ENCODE data around the gene PAX5. TPM values are rescaled to one million over a fixed set of nuclear protein-coding genes. Genes with fewer than 3 reads are reported as not detected.

The PAX5 gene
- polyA plus RNA-seq, 3 donors = 0.03 to 0.15 TPM; not detected in 1

DNA sequence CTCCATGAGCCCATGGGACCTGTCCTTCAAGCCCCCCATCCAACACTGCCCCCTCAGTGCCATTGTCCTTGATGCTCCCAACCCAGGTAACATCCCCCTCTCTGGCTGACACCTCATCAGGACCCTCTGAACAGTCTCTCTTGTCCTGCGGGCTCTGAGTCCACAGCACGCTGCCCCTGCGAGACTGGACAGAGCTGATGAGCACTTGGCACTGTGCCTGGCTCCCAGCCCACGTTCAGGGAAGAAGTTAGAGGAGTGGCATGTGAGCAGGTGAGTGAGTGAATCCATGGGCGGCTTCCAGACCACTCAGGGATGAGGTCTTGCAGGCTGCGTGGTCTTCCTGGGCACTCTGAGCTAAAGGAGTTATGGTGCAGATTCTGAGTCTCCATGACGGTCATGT is 70.7 kb downstream of the PAX5 start:
- Histone ChIP-seq H2AFZ (ENCODE audit: insufficient read depth, low read depth, low read length, poor library complexity, severe bottlenecking) (no peak overlapping the region), H3K27ac (ENCODE audit: low read depth in 1 of 2, low read length in 2 of 2) (no peak overlapping the region), H3K9me3 (replicated peaks in 1 of 2; ENCODE audit: control insufficient read depth in 1 of 2, insufficient read depth in 1 of 2, low read length in 2 of 2) (no peaks in the 10 kb centered on the region), H3K4me1 (ENCODE audit: control insufficient read depth in 1 of 2, insufficient read depth in 2 of 2, low read length in 2 of 2) (no peaks in the 10 kb centered on the region), H3K4me3 (replicated peaks in 1 of 3; ENCODE audit: low read depth in 2 of 3, low read length in 3 of 3) (no peak overlapping the region), H4K20me1 (ENCODE audit: insufficient read depth, low read length) (no peaks in the 10 kb centered on the region), H3K79me2 (ENCODE audit: insufficient read depth, low read length) (no peaks in the 10 kb centered on the region), H3K9ac (ENCODE audit: insufficient read depth, low read length, poor library complexity, severe bottlenecking) (no peak overlapping the region), H3K36me3 (replicated peaks in 1 of 2; ENCODE audit: control insufficient read depth in 1 of 2, insufficient read depth in 2 of 2, low read length in 2 of 2) (no peaks in the 10 kb centered on the region), H3K27me3 (ENCODE audit: control insufficient read depth in 2 of 2, insufficient read depth in 2 of 2, low read length in 2 of 2) (no peaks in the 10 kb centered on the region), H3K4me2 (replicated peaks; ENCODE audit: extremely low read depth, low read length, poor library complexity, severe bottlenecking) (no peak overlapping the region)
- H3K4me3 Mint-ChIP-seq = no peak overlapping the region
- TF ChIP-seq CTCF (IDR thresholded peaks at IDR 0.05) = no peak
- peaks cover 0 to 2% (median 0%) of the 10 kb centered on the region in 7 donors for H3K9me3 Mint-ChIP-seq
- no peak for DNase-seq
- peak overlapping the region in 1 of 7 donors; percentile 33 for H3K27ac Mint-ChIP-seq
- peaks cover 5 to 15% (median 7%) of the 10 kb centered on the region in 3 donors for H3K27me3 Mint-ChIP-seq (ENCODE audit: low read depth in 3 of 3)
- no peaks in the 10 kb centered on the region for H3K36me3 Mint-ChIP-seq
- WGBS (ENCODE audit: insufficient coverage) = 88% methylated on average over 7 of the region's 7 CpGs
- H3K4me1 Mint-ChIP-seq = peaks cover 6% of the 10 kb centered on the region
- intact Hi-C loops (cut with micrococcal nuclease) = no loop called here

DNA sequence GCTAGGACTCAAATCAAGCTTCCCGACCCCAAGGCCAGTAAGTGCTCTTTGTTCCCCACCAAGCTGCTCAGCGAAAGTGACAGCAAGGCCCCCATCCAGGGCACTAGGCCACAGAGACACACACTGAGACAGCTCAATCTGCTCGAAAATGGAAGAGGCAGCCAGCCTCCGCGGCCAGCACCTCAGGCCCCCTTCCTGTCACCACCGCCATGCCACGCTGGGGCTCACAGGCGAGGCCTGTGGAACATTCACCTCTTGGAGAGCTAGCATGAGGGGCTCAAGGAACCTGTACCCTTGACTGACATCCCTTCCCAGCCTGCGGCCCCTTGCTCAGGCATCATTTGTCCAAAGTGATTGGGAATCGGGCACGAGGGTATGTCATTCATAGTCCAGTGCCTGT is 71.4 kb downstream of the PAX5 start:
- Histone ChIP-seq H3K36me3 (replicated peaks in 1 of 2; ENCODE audit: control insufficient read depth in 1 of 2, insufficient read depth in 2 of 2, low read length in 2 of 2) (no peaks in the 10 kb centered on the region), H4K20me1 (ENCODE audit: insufficient read depth, low read length) (no peaks in the 10 kb centered on the region)
- intact Hi-C loops (cut with micrococcal nuclease) = no loop called here

More for the DNA sequence above, 71.4 kb downstream of the PAX5 start:
- H3K27ac Mint-ChIP-seq = no peak overlapping the region
- Histone ChIP-seq H3K79me2 (ENCODE audit: insufficient read depth, low read length) (no peaks in the 10 kb centered on the region), H3K4me3 (replicated peaks in 1 of 3; ENCODE audit: low read depth in 2 of 3, low read length in 3 of 3) (no peak overlapping the region), H3K9me3 (replicated peaks in 1 of 2; ENCODE audit: control insufficient read depth in 1 of 2, insufficient read depth in 1 of 2, low read length in 2 of 2) (no peaks in the 10 kb centered on the region), H2AFZ (ENCODE audit: insufficient read depth, low read depth, low read length, poor library complexity, severe bottlenecking) (no peak overlapping the region), H3K4me2 (replicated peaks; ENCODE audit: extremely low read depth, low read length, poor library complexity, severe bottlenecking) (no peak overlapping the region), H3K9ac (ENCODE audit: insufficient read depth, low read length, poor library complexity, severe bottlenecking) (no peak overlapping the region), H3K27me3 (ENCODE audit: control insufficient read depth in 2 of 2, insufficient read depth in 2 of 2, low read length in 2 of 2) (no peaks in the 10 kb centered on the region), H3K4me1 (ENCODE audit: control insufficient read depth in 1 of 2, insufficient read depth in 2 of 2, low read length in 2 of 2) (no peaks in the 10 kb centered on the region), H3K27ac (ENCODE audit: low read depth in 1 of 2, low read length in 2 of 2) (no peak overlapping the region)
- H3K27me3 Mint-ChIP-seq (ENCODE audit: low read depth in 3 of 3) = peaks cover 5 to 16% (median 7%) of the 10 kb centered on the region in 3 donors
- 91% methylated on average over 8 of the region's 11 CpGs for WGBS (ENCODE audit: insufficient coverage)
- no peak overlapping the region for H3K4me3 Mint-ChIP-seq
- no peaks in the 10 kb centered on the region for H3K36me3 Mint-ChIP-seq
- no peak for DNase-seq
- peaks cover 6% of the 10 kb centered on the region for H3K4me1 Mint-ChIP-seq
- H3K9me3 Mint-ChIP-seq = peaks cover 0 to 2% (median 0%) of the 10 kb centered on the region in 7 donors
- TF ChIP-seq CTCF (IDR thresholded peaks at IDR 0.05) = no peak
